Lung (tissue), 12 donors: ENCODE measurements around the gene MED12L. TPM values are rescaled to one million over a fixed set of nuclear protein-coding genes. Genes with fewer than 3 reads are reported as not detected.

Experiments used
- ATAC-seq: fragments of 200-7000 bp; cut with Tn5 transposase; one replicate; pipeline ENCODE4 v1.9.1; 2020; ENCODE audit warnings: moderate number of reproducible peaks; ENCODE audit not compliant: insufficient read depth, low FRiP score
- DNase-seq, 3 donors: peaks; one replicate each; pipeline ENCODE4 v3.0.0-alpha.2; 2013 to 2017
- H3K27ac ChIP-seq, 2 donors: one replicate each; pipeline ENCODE4 v1.5.1; 2013; ENCODE audit warnings: mild to moderate bottlenecking in 2 of 2, moderate library complexity in 2 of 2, control low read depth in 1 of 2, inconsistent platforms in 1 of 2, low read depth in 1 of 2, low read length in 1 of 2
- H3K27me3 ChIP-seq, 3 donors: one replicate each; pipeline ENCODE4 v1.5.1; 2013; ENCODE audit warnings: low read length in 2 of 3; ENCODE audit not compliant: control insufficient read depth in 3 of 3, insufficient read depth in 3 of 3
- H3K36me3 ChIP-seq, 4 donors: one replicate each; pipeline ENCODE4 v1.5.1; 2013; ENCODE audit warnings: low read length in 4 of 4, mild to moderate bottlenecking in 1 of 4, moderate library complexity in 1 of 4; ENCODE audit not compliant: control insufficient read depth in 4 of 4, insufficient read depth in 4 of 4
- H3K4me1 ChIP-seq, 5 donors: one replicate each; pipeline ENCODE4 v1.5.1; 2013; ENCODE audit warnings: low read length in 5 of 5, mild to moderate bottlenecking in 2 of 5, moderate library complexity in 1 of 5; ENCODE audit not compliant: control insufficient read depth in 5 of 5, insufficient read depth in 5 of 5
- H3K4me3 ChIP-seq: one replicate; pipeline ENCODE4 v1.5.1; 2013; ENCODE audit warnings: mild to moderate bottlenecking, control low read depth, moderate library complexity
- H3K9ac ChIP-seq, 2 donors: one replicate each; pipeline ENCODE4 v1.5.1; 2013; ENCODE audit warnings: low read length in 2 of 2, control low read depth in 1 of 2; ENCODE audit not compliant: insufficient read depth in 1 of 2
- H3K9me3 ChIP-seq, 4 donors: one replicate each; pipeline ENCODE4 v1.5.1; 2013; ENCODE audit warnings: low read length in 3 of 4, mild to moderate bottlenecking in 1 of 4, moderate library complexity in 1 of 4; ENCODE audit not compliant: control insufficient read depth in 4 of 4, insufficient read depth in 3 of 4
- WGBS, 2 donors: extraction: QIAGEN DNeasy Blood & Tissue Kit; methylation state at CpG; one replicate each; pipeline ENCODE4 v1.1.7; 2013; 5-methylcytosine and 5-hydroxymethylcytosine counted together
- polyA plus RNA-seq, 2 donors: library from polyadenylated mRNA; stranded (reverse); fragments of 200-250 nt; gene quantifications; one replicate each; pipeline ENCODE4 v1.2.1, GENCODE V29; 2013
- total RNA-seq, 2 donors: library from RNA; depleted of rRNA in 1 of 2; stranded (reverse); fragments of >200 nt in 1 of 2; gene quantifications; one replicate each; pipeline ENCODE4 v1.2.1, GENCODE V29; 2014 to 2021
- TF ChIP-seq, protein P1 (sequence below): IDR thresholded peaks from 2 replicates; pipeline ENCODE4 v1.5.1; 2012; ENCODE audit warnings: mild to moderate bottlenecking; ENCODE audit errors: control extremely low read depth, extremely low read depth
- donor health status: control.
- donor health status: control.
- donor health status: Bipolar disorder and iron deficiency.
- donor health status: healthy.
- donor health status: DM: yes; HTN: yes; CAD: no.

MED12L gene
- total and polyA plus RNA-seq, 4 donors: 0.02 to 0.82 (median 0.30) TPM

DNA sequence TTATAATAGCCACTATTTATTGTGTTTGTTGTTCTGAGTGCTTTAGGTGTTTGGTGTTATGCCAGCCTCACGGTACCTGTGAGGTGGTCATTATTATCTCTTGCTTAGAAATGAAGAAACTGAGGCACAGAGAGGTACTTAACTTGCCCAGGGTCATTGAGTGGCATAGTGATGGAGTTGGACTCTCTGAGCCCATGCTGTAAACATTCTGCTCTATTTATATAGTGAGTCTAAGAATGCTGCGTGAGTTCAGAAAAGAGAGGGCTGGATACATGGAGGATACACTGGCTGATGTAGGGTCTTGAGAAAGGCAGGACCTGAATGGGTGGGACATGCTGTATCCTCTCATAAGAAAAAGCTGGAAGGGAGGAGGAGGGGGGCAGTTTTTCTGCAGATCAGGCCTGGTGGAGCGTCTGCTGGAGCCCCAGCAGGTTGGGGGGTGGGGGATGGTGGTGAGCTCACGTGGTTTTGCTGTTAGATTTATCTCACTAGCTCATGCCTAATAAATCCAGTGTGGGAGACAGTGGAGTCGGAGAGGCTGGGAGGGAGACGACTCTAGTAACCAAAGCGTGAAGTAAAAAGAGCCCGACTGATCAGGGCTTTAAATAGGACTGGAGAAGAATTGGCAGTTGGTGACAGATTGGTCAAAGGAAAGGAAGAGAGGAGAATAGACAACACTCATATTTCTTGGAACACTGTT, 16.0 kb downstream of the MED12L start:
- H3K27me3 ChIP-seq: peaks cover 0 to 14% (median 5%) of the 10 kb centered on the region in 3 donors

DNA sequence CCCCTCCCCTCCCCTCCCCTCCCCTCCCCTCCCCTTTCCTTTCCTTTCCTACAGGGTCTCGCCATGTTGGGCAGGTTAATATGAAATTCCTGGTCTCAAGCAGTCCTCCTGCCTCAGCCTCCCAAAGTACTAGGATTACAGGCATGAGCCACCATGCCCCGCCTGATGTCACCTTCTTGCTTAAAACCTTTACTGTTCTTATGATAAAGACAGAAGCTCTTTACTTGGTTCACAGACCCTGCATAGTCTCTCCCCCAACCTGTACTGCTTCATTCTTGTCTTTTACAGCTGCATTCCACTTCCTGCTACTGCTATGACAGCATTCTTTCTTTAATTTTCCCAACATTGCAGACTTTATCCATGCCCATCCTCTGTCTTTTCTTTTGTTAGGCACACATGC, 20.8 kb downstream of the MED12L start:
- no peak for DNase-seq

More for the DNA sequence above, 16.0 kb downstream of the MED12L start:
- TF ChIP-seq, protein P1, sequence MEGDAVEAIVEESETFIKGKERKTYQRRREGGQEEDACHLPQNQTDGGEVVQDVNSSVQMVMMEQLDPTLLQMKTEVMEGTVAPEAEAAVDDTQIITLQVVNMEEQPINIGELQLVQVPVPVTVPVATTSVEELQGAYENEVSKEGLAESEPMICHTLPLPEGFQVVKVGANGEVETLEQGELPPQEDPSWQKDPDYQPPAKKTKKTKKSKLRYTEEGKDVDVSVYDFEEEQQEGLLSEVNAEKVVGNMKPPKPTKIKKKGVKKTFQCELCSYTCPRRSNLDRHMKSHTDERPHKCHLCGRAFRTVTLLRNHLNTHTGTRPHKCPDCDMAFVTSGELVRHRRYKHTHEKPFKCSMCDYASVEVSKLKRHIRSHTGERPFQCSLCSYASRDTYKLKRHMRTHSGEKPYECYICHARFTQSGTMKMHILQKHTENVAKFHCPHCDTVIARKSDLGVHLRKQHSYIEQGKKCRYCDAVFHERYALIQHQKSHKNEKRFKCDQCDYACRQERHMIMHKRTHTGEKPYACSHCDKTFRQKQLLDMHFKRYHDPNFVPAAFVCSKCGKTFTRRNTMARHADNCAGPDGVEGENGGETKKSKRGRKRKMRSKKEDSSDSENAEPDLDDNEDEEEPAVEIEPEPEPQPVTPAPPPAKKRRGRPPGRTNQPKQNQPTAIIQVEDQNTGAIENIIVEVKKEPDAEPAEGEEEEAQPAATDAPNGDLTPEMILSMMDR: no peak
- no peak for ATAC-seq
- no peak for DNase-seq
- Histone ChIP-seq H3K9me3 (no peaks in the 10 kb centered on the region), H3K4me1 (peaks cover 0 to 2% (median 0%) of the 10 kb centered on the region in 5 donors), H3K36me3 (no peaks in the 10 kb centered on the region), H3K4me3 (no peak overlapping the region), H3K27ac (no peak overlapping the region), H3K9ac (no peak overlapping the region)
- 59 to 62% methylated on average over 8 of the region's 8 CpGs for WGBS, 2 donors

DNA sequence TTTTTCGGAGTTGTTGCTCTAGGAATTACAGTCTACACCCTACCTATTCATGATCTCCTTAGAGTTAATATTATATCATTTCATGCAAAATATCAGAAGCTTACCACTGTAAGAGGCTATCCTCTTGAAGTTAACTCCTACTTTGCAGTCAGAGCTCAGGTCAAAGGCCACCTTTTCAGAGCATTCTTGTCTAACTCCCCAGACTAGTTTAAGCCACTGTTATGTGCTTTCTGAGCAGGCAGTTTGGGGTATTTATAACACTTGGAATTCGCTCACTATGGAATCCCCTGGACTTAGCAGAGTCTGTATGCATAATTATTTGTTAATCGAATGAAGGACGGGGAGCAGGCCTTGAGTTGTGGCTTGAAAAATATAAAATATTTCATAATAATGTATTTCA, 21.7 kb downstream of the MED12L start:
- no peak overlapping the region for H3K27ac ChIP-seq
- H3K4me1 ChIP-seq: no peaks in the 10 kb centered on the region
- no peak overlapping the region for H3K9ac ChIP-seq
- ATAC-seq: no peak
- peaks cover 0 to 10% (median 0%) of the 10 kb centered on the region in 3 donors for H3K27me3 ChIP-seq
- H3K9me3 ChIP-seq: no peaks in the 10 kb centered on the region
- H3K36me3 ChIP-seq: no peaks in the 10 kb centered on the region
- H3K4me3 ChIP-seq: no peak overlapping the region
- TF ChIP-seq, protein P1: no peak
- 91% methylated on average over 4 of the region's 4 CpGs for WGBS, 2 donors
- no peak for DNase-seq

More for the DNA sequence above, 20.8 kb downstream of the MED12L start:
- Histone ChIP-seq H3K4me3 (no peak overlapping the region), H3K27ac (no peak overlapping the region), H3K36me3 (no peaks in the 10 kb centered on the region), H3K9ac (no peak overlapping the region), H3K9me3 (no peaks in the 10 kb centered on the region), H3K4me1 (no peaks in the 10 kb centered on the region), H3K27me3 (peaks cover 0 to 13% (median 3%) of the 10 kb centered on the region in 3 donors)
- ATAC-seq: no peak
- TF ChIP-seq, protein P1: no peak
- WGBS, 2 donors: 95 to 96% methylated on average over 2 of the region's 2 CpGs
